Hepatocyte (in vitro differentiated cells): Measurements from ENCODE around the gene MFAP1. TPM values are rescaled to one million over a fixed set of nuclear protein-coding genes. Genes with fewer than 3 reads are reported as not detected.

ENCODE experiments used
- DNase-seq: peaks from one replicate; pipeline ENCODE4 v3.0.0-alpha.2; 2016; ENCODE audit warnings: low spot score
- H2AFZ ChIP-seq: fragments of 200-600 bp; sonication (generic); 2 replicates; pipeline ENCODE4 v1.6.0; 2016; ENCODE audit warnings: antibody characterized with exemption, mild to moderate bottlenecking
- H3K27ac ChIP-seq: fragments of 200-600 bp; sonication (generic); 2 replicates; pipeline ENCODE4 v1.5.1; 2016; ENCODE audit warnings: mild to moderate bottlenecking
- H3K27me3 ChIP-seq: fragments of 200-600 bp; sonication (generic); 2 replicates; pipeline ENCODE4 v1.6.1; 2016
- H3K36me3 ChIP-seq: fragments of 200-600 bp; sonication (generic); replicated peaks from 2 replicates; pipeline ENCODE4 v1.5.1; 2016; ENCODE audit warnings: low read depth; ENCODE audit not compliant: insufficient read depth
- H3K4me1 ChIP-seq: fragments of 200-600 bp; sonication (generic); 2 replicates; pipeline ENCODE4 v1.5.1; 2016; ENCODE audit warnings: mild to moderate bottlenecking, moderate library complexity; ENCODE audit not compliant: insufficient read depth
- H3K4me2 ChIP-seq: fragments of 200-600 bp; sonication (generic); 2 replicates; pipeline ENCODE4 v1.6.0; 2016
- H3K4me3 ChIP-seq: fragments of 200-600 bp; sonication (generic); 2 replicates; pipeline ENCODE4 v1.5.1; 2016; ENCODE audit warnings: mild to moderate bottlenecking
- H3K79me2 ChIP-seq: fragments of 200-600 bp; sonication (generic); 2 replicates; pipeline ENCODE4 v1.6.0; 2017; ENCODE audit warnings: mild to moderate bottlenecking
- H3K9me2 ChIP-seq: fragments of 200-600 bp; sonication (generic); replicated peaks from 2 replicates; pipeline ENCODE4 v1.6.0; 2017; ENCODE audit warnings: mild to moderate bottlenecking; ENCODE audit not compliant: insufficient read depth
- H3K9me3 ChIP-seq: fragments of 200-600 bp; sonication (generic); 2 replicates; pipeline ENCODE4 v1.5.1; 2016; ENCODE audit warnings: low read depth, mild to moderate bottlenecking
- H4K20me1 ChIP-seq: fragments of 200-600 bp; sonication (generic); 2 replicates; pipeline ENCODE4 v1.6.0; 2016; ENCODE audit warnings: mild to moderate bottlenecking; ENCODE audit not compliant: insufficient read depth, poor library complexity, severe bottlenecking
- CTCF ChIP-seq: fragments of 200-600 bp; sonication (generic); IDR thresholded peaks from 2 replicates; pipeline ENCODE4 v1.5.1; 2016; ENCODE audit warnings: antibody characterized with exemption, mild to moderate bottlenecking; ENCODE audit not compliant: poor library complexity
- EZH2 ChIP-seq: fragments of 200-600 bp; sonication (generic); IDR thresholded peaks from 2 replicates; pipeline ENCODE4 v1.6.1; 2016; ENCODE audit warnings: antibody characterized with exemption, mild to moderate bottlenecking, borderline replicate concordance
- EZH2phosphoT487 ChIP-seq: fragments of 200-600 bp; sonication (generic); IDR thresholded peaks from one replicate; pipeline ENCODE4 v1.6.1; 2018; ENCODE audit warnings: antibody characterized with exemption, mild to moderate bottlenecking, low read depth, moderate library complexity; ENCODE audit not compliant: unreplicated experiment, severe bottlenecking
- WGBS: methylation state at CpG from one replicate; pipeline ENCODE4 v1.1.6; 2016; ENCODE audit warnings: low lambda C conversion rate; ENCODE audit errors: missing lambda C conversion rate; 5-methylcytosine and 5-hydroxymethylcytosine counted together
- polyA plus RNA-seq: library from polyadenylated mRNA; unstranded; fragments of >200 nt; fragmentation: Nextera tagmentation; extraction: Ambion mirVana; gene quantifications from 2 replicates; pipeline ENCODE4 v1.2.1, GENCODE V29; 2016
- total RNA-seq: library from RNA; depleted of rRNA; stranded (reverse); fragments of >200 nt; gene quantifications from 2 replicates; pipeline ENCODE4 v1.2.3, GENCODE V29; 2014

The MFAP1 gene
- total and polyA plus RNA-seq, 2 experiments from 2014 or later: 26.9 to 36.9 TPM

DNA sequence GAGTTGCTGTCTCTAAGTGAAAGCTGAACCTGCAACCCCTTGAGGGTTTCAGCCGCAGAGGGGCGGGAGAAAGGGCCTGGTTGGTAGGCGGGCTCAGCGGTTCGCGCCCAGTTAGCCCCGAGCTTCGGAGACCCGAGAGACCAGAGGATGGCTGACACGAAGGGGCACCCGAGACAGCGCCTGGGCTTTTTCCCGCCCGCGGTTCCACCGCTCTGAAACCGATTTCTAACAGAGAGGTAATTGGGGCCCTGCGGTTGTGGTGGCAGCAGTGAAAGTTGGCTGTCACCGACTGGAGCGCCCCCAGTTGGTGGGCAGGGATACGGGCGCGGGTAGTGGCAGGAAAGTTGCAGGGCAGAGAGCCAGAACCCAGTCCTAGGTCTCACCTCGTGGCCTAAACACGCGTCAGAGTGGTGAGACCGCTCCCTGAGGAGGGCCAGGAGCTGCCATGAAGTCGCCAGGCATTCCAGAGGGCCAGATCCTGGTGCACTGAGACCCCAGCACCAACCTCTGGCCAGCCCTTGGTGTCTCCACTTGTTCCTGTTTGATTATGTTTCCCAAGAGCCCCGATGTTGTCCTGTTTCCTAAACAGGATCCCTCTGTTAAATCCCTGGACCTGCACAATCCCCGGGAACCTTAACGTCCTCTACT lies 47.1 kb downstream of the MFAP1 start:
- 7% methylated on average over 31 of the region's 31 CpGs for WGBS
- Histone ChIP-seq H3K4me1 (peaks cover 5% of the 10 kb centered on the region), H3K4me2 (peak overlapping the region; percentile 82), H3K36me3 (no peaks in the 10 kb centered on the region), H3K79me2 (no peaks in the 10 kb centered on the region), H3K27ac (peak overlapping the region; percentile 72), H3K9me3 (no peaks in the 10 kb centered on the region), H4K20me1 (no peaks in the 10 kb centered on the region), H2AFZ (peak overlapping the region; percentile 91), H3K27me3 (no peaks in the 10 kb centered on the region), H3K4me3 (peak overlapping the region; percentile 57), H3K9me2 (no peaks in the 10 kb centered on the region)
- TF ChIP-seq EZH2 (no peak), CTCF (peak; percentile 86), EZH2phosphoT487 (no peak)
- DNase-seq: peak; percentile 86

DNA sequence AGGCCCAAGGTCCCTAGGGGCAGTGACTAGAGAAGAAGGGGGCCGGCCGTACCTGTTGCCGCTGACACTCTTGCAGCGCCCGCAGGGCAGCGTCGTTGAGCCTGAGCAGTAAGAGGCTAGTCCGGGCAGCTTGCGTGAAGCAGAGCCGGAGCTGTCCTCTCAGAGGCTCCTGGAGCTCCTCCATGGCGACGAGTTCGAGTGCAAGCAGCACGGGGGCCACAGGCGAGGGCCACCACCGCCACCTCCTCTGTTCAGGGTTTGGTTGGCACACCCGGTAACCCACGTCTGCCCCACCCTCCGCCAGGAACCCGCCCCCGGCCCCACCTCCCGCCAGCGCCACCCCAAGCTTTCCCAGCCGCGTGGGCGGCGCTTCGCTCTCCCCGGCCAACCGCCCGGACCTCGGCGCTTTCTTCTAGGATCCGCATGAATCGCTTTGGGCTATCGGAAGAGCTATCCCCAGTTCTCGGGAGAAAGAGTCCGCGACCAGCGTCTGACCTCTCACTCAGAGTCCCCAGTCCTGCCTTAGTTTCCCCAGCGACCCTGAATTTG lies 47.7 kb downstream of the MFAP1 start, which contains the start of gene ELL3:
Gene ELL3 (minus strand): TSS at position 249 of the 549 bp plus-strand sequence. CDS start 65 bp downstream, at position 184.
- Histone ChIP-seq H3K27ac (peak within 1 kb of the TSS; percentile 72), H3K79me2 (no peaks in the 10 kb centered on the region), H3K9me3 (no peaks in the 10 kb centered on the region), H3K36me3 (no peaks in the 10 kb centered on the region), H3K27me3 (no peaks in the 10 kb centered on the region), H3K9me2 (no peaks in the 10 kb centered on the region), H3K4me1 (peaks cover 5% of the 10 kb centered on the region), H3K4me2 (peak within 1 kb of the TSS; percentile 82), H2AFZ (peak within 1 kb of the TSS; percentile 91), H3K4me3 (peak within 1 kb of the TSS; percentile 57), H4K20me1 (no peaks in the 10 kb centered on the region)
- 1% methylated on average over 25 of the region's 41 CpGs for WGBS
- no peak for TF ChIP-seq CTCF
- TF ChIP-seq EZH2: no peak
- no peak for TF ChIP-seq EZH2phosphoT487
- peak; percentile 85 for DNase-seq

GRCh38 chr15:43776101-43776717 lies 48.3 kb downstream of the MFAP1 start:
- H2AFZ ChIP-seq: peak overlapping the region; percentile 91
- H3K4me1 ChIP-seq: peaks cover 5% of the 10 kb centered on the region
- WGBS: 6% methylated on average over 34 of the region's 35 CpGs
- H3K79me2 ChIP-seq: no peaks in the 10 kb centered on the region
- no peaks in the 10 kb centered on the region for H3K9me2 ChIP-seq
- H3K27ac ChIP-seq: peak overlapping the region; percentile 65
- H4K20me1 ChIP-seq: no peaks in the 10 kb centered on the region
- no peak for TF ChIP-seq EZH2
- no peak for TF ChIP-seq CTCF
- no peak for TF ChIP-seq EZH2phosphoT487
- DNase-seq: peak; percentile 60
- H3K9me3 ChIP-seq: no peaks in the 10 kb centered on the region
- H3K36me3 ChIP-seq: no peaks in the 10 kb centered on the region
- H3K4me2 ChIP-seq: peak overlapping the region; percentile 82
- H3K27me3 ChIP-seq: no peaks in the 10 kb centered on the region
- peak overlapping the region; percentile 57 for H3K4me3 ChIP-seq
